ENCODE results near the gene OMG.

The OMG gene

DNA sequence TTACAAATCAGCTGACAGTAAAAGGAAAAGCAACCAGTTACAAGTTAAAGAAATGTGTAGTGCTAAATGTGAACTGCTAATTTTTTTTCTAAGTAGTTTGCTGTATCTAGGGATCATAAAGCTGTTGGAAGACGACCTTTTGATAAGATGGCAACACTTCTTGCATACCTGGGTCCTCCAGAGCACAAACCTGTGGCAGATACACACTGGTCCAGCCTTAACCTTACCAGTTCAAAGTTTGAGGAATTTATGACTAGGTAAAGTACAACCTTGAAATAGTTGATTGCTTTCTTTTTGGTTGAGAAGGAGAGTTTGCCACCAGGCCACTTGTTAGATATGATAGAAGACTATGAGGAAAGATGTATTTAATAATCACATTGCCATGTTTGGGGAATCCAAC lies 35.4 kb downstream of the OMG start:
- DNase-seq: no peak

DNA sequence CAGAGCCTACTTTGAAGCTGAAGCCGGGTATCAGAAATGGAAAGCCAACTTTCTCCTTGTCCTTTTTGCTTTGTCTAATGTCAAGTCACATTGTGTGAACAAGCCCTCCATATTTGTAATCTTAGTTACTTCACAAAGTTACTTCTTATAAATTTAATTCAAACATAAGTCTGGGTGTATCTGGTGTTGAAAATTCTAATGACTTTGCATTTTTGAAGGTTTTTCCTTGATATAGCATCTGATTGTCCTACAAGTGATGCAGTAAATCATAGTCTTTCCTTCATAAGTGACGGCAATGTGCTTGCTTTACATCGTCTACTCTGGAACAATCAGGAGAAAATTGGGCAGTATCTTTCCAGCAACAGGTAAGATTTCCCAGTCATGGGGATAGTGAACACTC lies 36.9 kb downstream of the OMG start:
- DNase-seq: no peak

DNA sequence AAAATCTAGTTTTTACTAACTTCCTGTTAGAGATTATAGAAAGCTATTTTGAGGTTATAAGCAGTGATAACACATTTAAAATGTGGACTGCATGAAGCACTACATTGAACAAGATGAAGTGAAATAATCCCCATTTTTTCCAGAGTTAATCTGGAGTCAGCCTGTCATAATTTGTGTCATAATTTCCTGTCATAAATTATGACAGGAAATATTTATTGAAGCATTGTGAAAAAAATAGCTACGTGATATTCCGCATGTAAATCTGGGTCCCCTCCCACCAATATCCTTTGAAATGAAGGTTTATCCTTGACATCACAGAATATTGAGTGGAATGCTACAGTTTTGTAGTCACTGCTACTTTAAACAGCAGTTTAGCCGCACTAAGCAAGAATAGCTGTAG lies 40.1 kb downstream of the OMG start:
- DNase-seq: no peak

DNA sequence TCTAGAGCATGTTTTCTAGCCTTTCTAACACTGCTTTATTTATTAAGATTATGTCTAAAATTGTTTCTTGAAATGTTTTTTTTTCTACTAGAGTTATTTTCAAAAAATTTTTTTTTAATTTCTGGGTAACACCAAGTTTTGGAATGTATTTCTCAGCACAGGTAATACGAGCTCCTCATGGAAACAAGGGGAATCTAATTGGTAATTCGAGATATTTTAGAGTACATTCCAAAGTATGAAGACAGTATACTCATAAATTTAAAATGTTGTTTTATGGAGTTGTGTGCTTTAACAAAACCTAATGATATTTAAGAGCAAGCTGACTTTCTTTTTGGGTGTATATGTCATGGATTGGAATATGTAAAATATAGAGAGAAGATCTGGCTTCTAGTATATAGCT lies 42.4 kb downstream of the OMG start:
- no peak for DNase-seq

DNA sequence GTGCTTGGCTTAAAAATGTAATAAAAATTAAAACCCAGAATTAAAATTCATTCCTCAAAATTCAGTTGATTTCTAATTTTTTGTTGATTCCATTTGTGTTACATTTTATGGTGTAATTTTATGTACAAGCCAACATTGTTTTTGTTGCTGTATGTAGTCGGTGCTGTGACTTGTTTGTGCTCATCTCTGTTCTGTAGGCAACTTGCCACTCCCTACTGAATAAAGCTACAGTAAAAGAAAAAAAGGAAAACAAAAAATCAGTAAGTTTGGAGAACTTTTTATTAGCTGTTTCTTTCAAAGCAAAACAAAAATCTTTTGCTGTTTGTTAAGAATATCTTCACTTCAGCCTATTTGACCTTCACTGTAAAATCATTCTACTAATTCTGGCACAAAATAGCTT lies 44.3 kb downstream of the OMG start:
- DNase-seq: no peak

DNA sequence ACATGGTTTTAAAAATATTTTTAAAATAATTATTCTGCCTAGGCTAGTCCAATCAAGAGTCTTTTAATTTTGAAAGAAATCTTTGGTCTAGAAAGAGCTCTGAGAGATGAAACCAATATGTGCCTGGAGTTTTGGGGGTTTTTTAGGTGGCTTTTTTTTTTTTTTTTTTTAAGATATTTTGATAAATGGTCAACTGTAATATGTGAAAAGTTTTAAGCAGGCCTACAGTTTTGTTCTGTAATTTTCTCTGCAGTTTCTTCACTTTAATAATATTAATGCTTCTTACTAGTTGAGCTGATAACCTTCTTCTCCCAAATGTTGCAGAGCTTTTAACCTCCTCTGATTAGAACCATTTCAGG lies 45.1 kb downstream of the OMG start:
- DNase-seq: no peak

DNA sequence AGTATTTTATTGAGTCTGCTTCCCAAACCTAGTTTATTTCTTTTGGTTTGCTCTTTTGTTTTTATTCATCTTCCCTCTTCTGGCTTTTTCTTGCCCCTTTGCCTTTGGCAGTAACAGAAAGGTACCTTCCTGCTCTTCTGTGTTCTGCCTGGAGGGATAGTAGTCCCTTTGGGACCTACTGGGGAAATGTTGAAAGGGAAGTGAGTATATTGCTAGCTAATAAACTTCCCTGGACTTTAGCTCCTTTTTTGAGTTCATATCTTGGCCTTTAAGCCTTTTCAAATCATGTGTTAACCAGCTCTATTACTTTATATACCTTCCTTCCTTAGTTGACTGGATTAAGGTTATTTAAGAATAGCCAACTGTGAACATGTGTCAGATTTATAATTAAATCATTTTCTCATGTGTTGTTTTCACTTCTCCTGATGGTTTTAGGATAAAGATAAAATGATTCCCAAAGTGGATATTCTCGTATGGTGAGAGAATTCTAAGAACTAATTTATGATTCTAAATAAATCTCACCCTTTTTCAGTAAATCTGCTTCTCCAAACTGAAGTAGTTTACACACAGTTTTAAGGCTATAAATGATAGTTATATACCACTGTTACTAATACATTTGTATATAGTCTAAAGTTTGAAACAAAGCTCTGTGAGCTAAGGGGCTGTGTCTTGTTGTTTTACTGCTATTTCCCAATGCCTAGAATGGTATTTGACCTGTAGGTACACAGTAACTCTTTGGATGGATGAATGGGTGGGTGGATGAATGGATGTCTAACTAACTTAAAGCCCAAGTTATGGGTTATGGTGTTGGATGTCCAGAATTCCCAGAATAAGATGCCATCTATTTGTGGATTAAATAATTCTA lies 45.7 kb downstream of the OMG start:
- no peak for DNase-seq

DNA sequence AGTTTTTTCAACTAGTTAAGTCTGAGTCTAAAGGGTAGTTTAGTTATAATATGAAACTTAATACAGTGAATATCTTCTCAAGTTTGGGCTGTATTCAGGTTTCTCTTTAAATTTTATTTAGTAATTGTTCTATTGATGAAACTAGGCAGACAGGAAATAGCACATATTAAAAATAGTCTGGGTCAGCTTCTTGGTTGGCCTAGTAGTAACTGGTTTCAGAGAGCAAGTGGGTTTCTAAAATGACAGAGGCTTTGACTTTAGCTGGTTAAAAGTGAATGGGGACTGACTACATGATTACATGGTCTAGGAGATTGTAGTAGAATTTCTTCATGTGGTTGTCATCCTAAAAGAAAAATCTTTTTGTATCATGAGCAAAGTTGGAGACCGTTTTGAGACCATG lies 46.8 kb downstream of the OMG start:
- DNase-seq: no peak

DNA sequence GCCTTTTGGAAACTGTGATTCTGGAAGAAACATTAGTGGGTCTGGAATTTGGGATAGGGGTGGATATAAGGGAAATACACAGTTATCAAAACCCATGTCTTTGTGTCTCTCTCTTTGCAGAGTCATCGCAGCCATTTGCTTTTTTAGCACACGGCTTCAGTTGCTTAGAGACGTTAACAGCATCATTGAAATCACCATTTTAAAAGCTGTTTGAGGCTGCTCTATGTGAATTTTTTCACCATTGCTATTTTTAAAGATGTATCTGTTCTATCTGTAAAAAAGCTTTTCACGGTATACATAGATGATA lies 47.3 kb downstream of the OMG start:
- no peak for DNase-seq

DNA sequence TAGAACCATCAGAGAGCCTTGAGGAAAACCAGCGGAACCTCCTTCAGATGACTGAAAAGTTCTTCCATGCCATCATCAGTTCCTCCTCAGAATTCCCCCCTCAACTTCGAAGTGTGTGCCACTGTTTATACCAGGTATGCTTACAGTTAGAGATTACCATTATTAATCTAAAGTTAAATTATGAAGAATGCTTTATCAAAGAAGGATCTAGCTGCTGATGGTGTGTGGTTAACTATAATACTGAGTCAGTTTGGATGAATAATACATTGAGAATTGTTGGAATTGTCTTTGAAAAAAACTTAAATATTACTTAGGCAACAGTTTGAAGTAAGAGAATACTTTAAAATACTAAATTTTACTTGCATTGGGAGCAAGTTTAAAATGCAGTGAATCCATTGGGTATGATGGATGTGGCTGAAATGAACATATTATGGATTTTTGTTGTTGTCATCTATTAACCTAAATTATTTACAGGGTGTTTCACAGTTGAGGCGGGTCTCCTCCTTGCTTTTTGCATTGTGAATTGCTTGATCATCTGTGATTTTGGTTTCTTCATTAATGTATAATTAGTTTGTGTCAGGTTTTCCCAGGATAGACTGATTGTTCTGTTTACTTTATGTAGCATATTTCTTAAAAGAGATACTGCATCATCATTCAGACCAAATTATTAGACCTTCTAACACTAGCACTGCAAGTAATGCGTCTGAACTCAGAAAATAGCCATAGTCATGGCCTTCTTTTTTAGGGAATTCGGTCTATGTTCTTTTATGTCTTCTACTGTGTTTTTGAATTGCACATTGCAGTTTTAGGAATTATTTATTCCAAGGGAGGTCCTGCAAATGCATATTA lies 47.8 kb downstream of the OMG start:
- no peak for DNase-seq

Data from GDM1 (cell line).